ENCODE data around the gene VPS4B.

GRCh38 chr18:63439334-63439733, 17.1 kb upstream of the VPS4B start:
- peak; percentile 89 for TF ChIP-seq CTCF (IDR thresholded peaks at IDR 0.05; ENCODE audit: insufficient read depth, low read depth, low read length)
- TF ChIP-seq EZH2 (IDR thresholded peaks at IDR 0.05; ENCODE audit: insufficient read depth, low read length): no peak

All from astrocyte (in vitro differentiated cells and primary cell).